ENCODE measurements around the gene PARN.
"Not testable (repeated sequence)": the region's sequence is repeated elsewhere in the genome, so short reads cannot be mapped to it uniquely, and the experiment has no call there.

Gene PARN

GRCh38 chr16:14641206-14641605 lies 11.1 kb upstream of the PARN start:
- DNase-seq (ENCODE audit: low spot score in 2 of 2) = no peak
- Histone ChIP-seq H3K4me3 (no peak overlapping the region), H3K4me1 (peaks cover 8% of the 10 kb centered on the region), H3K9me3 (no peaks in the 10 kb centered on the region), H3K27me3 (ENCODE audit: low read depth) (no peaks in the 10 kb centered on the region), H3K36me3 (replicated peaks) (peaks cover 51% of the 10 kb centered on the region)
- in situ Hi-C loops (cut with MboI; ENCODE audit: low sequenced_read_pairs) = no loop called here

DNA sequence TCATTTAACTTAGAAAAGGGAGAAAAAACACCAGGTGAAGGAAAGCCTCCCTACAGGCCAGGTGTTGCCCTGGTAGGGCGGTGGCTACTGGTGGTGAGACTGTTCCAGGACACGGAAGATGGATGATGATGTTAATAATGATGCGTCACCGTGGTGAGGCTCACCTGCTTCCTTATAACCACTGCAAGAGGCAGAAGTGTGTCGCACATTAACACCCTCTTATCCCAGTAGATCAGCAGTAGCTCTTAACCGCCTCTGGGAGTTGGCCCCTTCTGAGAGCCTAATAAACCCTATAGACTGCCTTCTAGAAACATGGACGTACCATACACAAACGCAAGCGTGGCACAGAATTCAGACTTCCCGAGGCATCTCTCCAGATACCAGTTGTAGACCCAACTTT lies 10.5 kb upstream of the PARN start:
- Histone ChIP-seq H3K4me3 (no peak overlapping the region), H3K4me1 (peaks cover 12% of the 10 kb centered on the region), H3K9me3 (no peaks in the 10 kb centered on the region), H3K36me3 (replicated peaks) (peaks cover 47% of the 10 kb centered on the region), H3K27me3 (ENCODE audit: low read depth) (no peaks in the 10 kb centered on the region)
- in situ Hi-C loops (cut with MboI; ENCODE audit: low sequenced_read_pairs) = no loop called here
- DNase-seq (ENCODE audit: low spot score in 2 of 2) = no peak

DNA sequence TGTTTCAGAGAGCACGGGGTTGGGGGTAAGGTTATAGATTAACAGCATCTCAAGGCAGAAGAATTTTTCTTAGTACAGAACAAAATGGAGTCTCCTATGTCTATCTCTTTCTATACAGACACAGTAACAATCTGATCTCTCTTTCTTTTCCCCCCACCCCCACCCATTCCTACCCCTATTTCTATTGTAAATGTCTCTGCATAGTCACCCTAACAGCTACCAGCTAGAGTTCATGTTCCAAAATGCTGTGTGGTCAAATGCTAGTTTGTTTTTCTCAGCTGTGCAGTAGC lies 6.8 kb upstream of the PARN start:
- in situ Hi-C loops (cut with MboI; ENCODE audit: low sequenced_read_pairs); H3K9me3 ChIP-seq; H3K4me3 ChIP-seq; DNase-seq (ENCODE audit: low spot score in 2 of 2); H3K27me3 ChIP-seq (ENCODE audit: low read depth): not testable (repeated sequence)
- Histone ChIP-seq H3K36me3 (replicated peaks) (peaks cover 27% of the 10 kb centered on the region), H3K4me1 (peaks cover 26% of the 10 kb centered on the region)

GRCh38 chr16:14636179-14636950 lies 6.3 kb upstream of the PARN start:
- DNase-seq (ENCODE audit: low spot score in 2 of 2) = peak; percentile 76 to 82
- in situ Hi-C loops (cut with MboI; ENCODE audit: low sequenced_read_pairs); H3K27me3 ChIP-seq (ENCODE audit: low read depth); H3K9me3 ChIP-seq: not testable (repeated sequence)
- peak overlapping the region; percentile 15 for H3K4me3 ChIP-seq
- H3K4me1 ChIP-seq = peaks cover 26% of the 10 kb centered on the region
- peaks cover 27% of the 10 kb centered on the region for H3K36me3 ChIP-seq (replicated peaks)

- Histone ChIP-seq H3K36me3 (replicated peaks) (peaks cover 21% of the 10 kb centered on the region), H3K4me3 (peak overlapping the region; percentile 15)
- in situ Hi-C loops (cut with MboI; ENCODE audit: low sequenced_read_pairs) = no loop called here
Observed at GRCh38 chr16:14635395-14636165, 5.5 kb upstream of the PARN start.

DNA sequence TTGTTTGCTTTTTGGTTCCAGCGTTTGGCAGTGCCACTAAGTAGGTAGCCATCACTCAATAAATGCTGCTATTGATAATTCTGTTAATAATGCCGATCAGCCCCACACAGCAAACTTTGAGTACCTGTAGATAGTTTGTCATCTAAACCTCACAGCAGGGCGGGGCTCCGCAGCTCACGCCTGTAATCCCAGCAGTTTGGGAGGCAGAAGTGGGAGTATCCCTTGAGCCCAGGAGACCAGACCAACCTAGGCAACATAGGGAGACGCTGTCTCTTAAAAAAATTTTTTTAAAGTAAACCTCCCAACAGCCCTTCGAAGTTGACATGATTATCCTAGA lies 4.3 kb upstream of the PARN start:
- Histone ChIP-seq H3K4me1 (peaks cover 31% of the 10 kb centered on the region), H3K36me3 (replicated peaks) (peaks cover 16% of the 10 kb centered on the region), H3K27me3 (ENCODE audit: low read depth) (no peaks in the 10 kb centered on the region), H3K9me3 (no peaks in the 10 kb centered on the region), H3K4me3 (peak overlapping the region; percentile 86)
- in situ Hi-C loops (cut with MboI; ENCODE audit: low sequenced_read_pairs) = no loop called here
- no peak for DNase-seq (ENCODE audit: low spot score in 2 of 2)

More at GRCh38 chr16:14635395-14636165, 5.5 kb upstream of the PARN start:
- Histone ChIP-seq H3K4me1 (peaks cover 28% of the 10 kb centered on the region), H3K27me3 (ENCODE audit: low read depth) (no peaks in the 10 kb centered on the region), H3K9me3 (no peaks in the 10 kb centered on the region)
- peak; percentile 62 to 70 for DNase-seq (ENCODE audit: low spot score in 2 of 2)

GRCh38 chr16:14632693-14633569 lies 2.9 kb upstream of the PARN start, which contains the start of gene BFAR:
Gene BFAR (plus strand): TSS chr16:14632951. CDS start chr16:14644347, 11,396 bp downstream.
- in situ Hi-C loops (cut with MboI; ENCODE audit: low sequenced_read_pairs) = no loop called here
- Histone ChIP-seq H3K4me3 (peak within 1 kb of the TSS; percentile 86), H3K9me3 (no peaks in the 10 kb centered on the region), H3K4me1 (peaks cover 39% of the 10 kb centered on the region), H3K27me3 (ENCODE audit: low read depth) (no peaks in the 10 kb centered on the region), H3K36me3 (replicated peaks) (peaks cover 4% of the 10 kb centered on the region)
- peak; percentile 96 to 99 for DNase-seq (ENCODE audit: low spot score in 2 of 2)

DNA sequence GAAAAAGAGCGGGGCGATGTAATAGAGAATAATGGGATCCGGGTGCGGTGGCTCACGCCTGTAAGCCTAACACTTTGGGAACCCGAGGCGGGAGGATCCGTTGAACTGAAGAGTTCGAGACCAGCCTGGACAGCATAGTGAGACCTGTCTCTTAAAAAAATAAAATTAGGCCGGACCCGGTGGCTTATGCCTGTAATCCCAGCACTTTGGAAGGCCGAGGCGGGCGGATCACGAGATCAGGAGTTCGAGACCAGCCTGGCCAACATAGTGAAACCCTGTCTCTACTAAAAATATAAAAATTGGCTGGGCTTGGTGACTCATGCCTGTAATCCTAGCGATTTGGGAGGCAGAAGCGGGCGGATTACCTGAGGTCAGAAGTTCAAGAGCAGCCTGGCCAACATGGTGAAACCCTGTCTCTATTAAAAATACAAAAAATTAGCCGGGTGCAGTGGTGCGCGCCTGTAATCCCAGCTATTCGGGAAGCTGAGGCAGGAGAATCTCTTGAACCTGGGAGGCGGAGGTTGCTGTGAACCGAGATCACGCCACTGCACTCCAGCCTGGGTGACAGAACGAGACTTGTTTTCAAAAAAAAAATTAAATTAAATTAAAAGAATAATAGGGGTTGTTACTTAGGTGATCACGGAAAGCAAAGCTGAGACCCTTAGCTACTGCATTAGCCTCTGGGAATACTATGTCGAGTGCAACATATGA lies 715 bp upstream of the PARN start:
- DNase-seq (ENCODE audit: low spot score in 2 of 2); H3K9me3 ChIP-seq; H3K27me3 ChIP-seq (ENCODE audit: low read depth); in situ Hi-C loops (cut with MboI; ENCODE audit: low sequenced_read_pairs): not testable (repeated sequence)
- H3K4me1 ChIP-seq = peaks cover 28% of the 10 kb centered on the region
- peaks cover 19% of the 10 kb centered on the region for H3K36me3 ChIP-seq (replicated peaks)
- peak overlapping the region; percentile 89; the same call in 1 of the 2 replicates for H3K4me3 ChIP-seq

GRCh38 chr16:14629612-14629918 lies 495 bp downstream of the PARN start:
- in situ Hi-C loops (cut with MboI; ENCODE audit: low sequenced_read_pairs) = no loop called here
- no peak for DNase-seq (ENCODE audit: low spot score in 2 of 2)
- no peaks in the 10 kb centered on the region for H3K9me3 ChIP-seq
- no peaks in the 10 kb centered on the region for H3K27me3 ChIP-seq (ENCODE audit: low read depth)
- H3K4me1 ChIP-seq = peaks cover 17% of the 10 kb centered on the region
- peak overlapping the region; percentile 89 for H3K4me3 ChIP-seq
- peaks cover 24% of the 10 kb centered on the region for H3K36me3 ChIP-seq (replicated peaks)

GRCh38 chr16:14628806-14629611 lies 1.1 kb downstream of the PARN start:
- DNase-seq (ENCODE audit: low spot score in 2 of 2) = peak in 1 of 2 experiments; percentile 24
- H3K4me3 ChIP-seq = peak overlapping the region; percentile 89
- H3K4me1 ChIP-seq = peaks cover 13% of the 10 kb centered on the region
- H3K9me3 ChIP-seq = no peaks in the 10 kb centered on the region
- H3K27me3 ChIP-seq (ENCODE audit: low read depth) = no peaks in the 10 kb centered on the region
- in situ Hi-C loops (cut with MboI; ENCODE audit: low sequenced_read_pairs) = no loop called here
- H3K36me3 ChIP-seq (replicated peaks) = peaks cover 30% of the 10 kb centered on the region

DNA sequence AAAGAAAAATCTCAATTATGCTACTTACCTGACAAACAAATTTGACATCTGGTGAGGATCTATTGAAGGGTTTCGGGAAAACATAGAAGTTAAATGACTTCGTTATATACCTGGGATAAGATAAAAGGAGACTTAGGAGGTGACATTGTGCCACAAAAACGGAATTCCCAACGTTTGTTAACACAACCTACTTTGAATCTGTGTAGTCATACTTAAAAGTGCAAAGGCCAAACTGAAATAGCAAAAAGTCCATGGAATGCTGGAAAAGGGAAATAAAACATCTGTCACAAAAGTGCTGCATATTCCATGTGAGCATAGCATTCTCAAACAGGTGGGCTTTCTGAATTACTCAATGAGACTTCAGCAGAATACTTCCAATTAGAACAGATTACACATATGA lies 3.0 kb downstream of the PARN start:
- in situ Hi-C loops (cut with MboI; ENCODE audit: low sequenced_read_pairs) = no loop called here
- Histone ChIP-seq H3K4me3 (no peak overlapping the region), H3K4me1 (peaks cover 13% of the 10 kb centered on the region), H3K27me3 (ENCODE audit: low read depth) (no peaks in the 10 kb centered on the region), H3K36me3 (replicated peaks) (peaks cover 42% of the 10 kb centered on the region), H3K9me3 (no peaks in the 10 kb centered on the region)
- no peak for DNase-seq (ENCODE audit: low spot score in 2 of 2)

DNA sequence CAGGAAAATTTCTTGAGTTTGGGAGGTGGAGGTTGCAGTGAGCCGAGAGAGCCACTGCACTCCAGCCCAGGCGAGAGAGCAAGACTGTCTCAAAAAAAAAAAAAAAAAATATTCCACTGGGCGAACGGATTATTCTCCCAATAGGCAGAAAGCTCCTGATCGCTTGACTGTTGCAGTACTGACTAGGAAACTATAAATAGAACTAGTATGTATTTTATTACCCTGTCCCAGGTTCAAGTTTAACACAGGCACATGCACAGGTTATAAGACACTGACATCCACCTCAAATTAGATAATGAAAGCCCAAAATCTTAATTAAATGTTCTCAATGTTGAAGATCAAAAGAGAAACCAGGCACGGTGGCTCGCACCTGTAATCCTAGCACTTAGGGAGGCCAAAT lies 11.5 kb downstream of the PARN start:
- Histone ChIP-seq H3K4me1 (no peaks in the 10 kb centered on the region), H3K36me3 (replicated peaks) (peaks cover 46% of the 10 kb centered on the region)
- no peak for DNase-seq (ENCODE audit: low spot score in 2 of 2)

DNA sequence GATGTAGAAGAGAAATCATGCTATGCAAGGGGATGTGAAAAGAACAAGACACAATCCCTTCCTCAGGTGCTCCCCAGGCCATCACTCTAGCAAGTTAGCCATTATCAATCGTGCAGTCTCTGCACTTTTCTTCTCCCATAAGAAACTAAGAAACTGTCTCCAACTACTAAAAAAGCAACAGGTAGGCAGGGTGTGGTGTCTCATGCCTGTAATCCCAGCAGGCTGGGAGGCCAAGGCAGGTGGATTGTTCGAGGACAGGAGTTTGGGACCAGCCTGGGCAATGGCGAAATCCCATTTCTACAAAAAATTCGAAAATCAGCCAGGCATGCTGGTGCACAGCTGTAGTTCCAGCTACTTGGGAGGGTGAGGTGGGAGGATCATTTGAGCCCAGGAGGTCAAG lies 13.8 kb downstream of the PARN start:
- in situ Hi-C loops (cut with MboI; ENCODE audit: low sequenced_read_pairs) = no loop called here
- Histone ChIP-seq H3K4me3 (no peak overlapping the region), H3K36me3 (replicated peaks) (peaks cover 36% of the 10 kb centered on the region), H3K4me1 (no peaks in the 10 kb centered on the region), H3K27me3 (ENCODE audit: low read depth) (no peaks in the 10 kb centered on the region), H3K9me3 (no peaks in the 10 kb centered on the region)
- no peak for DNase-seq (ENCODE audit: low spot score in 2 of 2)

More for the DNA sequence above, 11.5 kb downstream of the PARN start:
- in situ Hi-C loops (cut with MboI; ENCODE audit: low sequenced_read_pairs) = no loop called here
- Histone ChIP-seq H3K9me3 (no peaks in the 10 kb centered on the region), H3K27me3 (ENCODE audit: low read depth) (no peaks in the 10 kb centered on the region), H3K4me3 (no peak overlapping the region)

Data from HAP-1 (cell line).